GM19193 (cell line): Measurements from ENCODE around the gene MACROD2.

Experiments
- POLR2A ChIP-seq: IDR thresholded peaks from 4 replicates; pipeline ENCODE4 v1.6.1; 2011; ENCODE audit not compliant: insufficient read depth, insufficient read length; ENCODE audit errors: extremely low read depth

MACROD2 gene

GRCh38 chr20:15610787-15611186 is 1615.5 kb downstream of the MACROD2 start:
- no peak for TF ChIP-seq POLR2A

- no peak for TF ChIP-seq POLR2A
These were observed 1616.2 kb downstream of the MACROD2 start for GRCh38 chr20:15611541-15611940.

GRCh38 chr20:15612198-15612597 is 1616.9 kb downstream of the MACROD2 start:
- no peak for TF ChIP-seq POLR2A

GRCh38 chr20:15612769-15613168 is 1617.5 kb downstream of the MACROD2 start:
- no peak for TF ChIP-seq POLR2A

- no peak for TF ChIP-seq POLR2A
These were observed 1618.2 kb downstream of the MACROD2 start for GRCh38 chr20:15613530-15613929.

GRCh38 chr20:15616626-15617025 is 1621.3 kb downstream of the MACROD2 start:
- no peak for TF ChIP-seq POLR2A

GRCh38 chr20:15618110-15618509 is 1622.8 kb downstream of the MACROD2 start:
- no peak for TF ChIP-seq POLR2A

GRCh38 chr20:15618912-15619311 is 1623.6 kb downstream of the MACROD2 start:
- TF ChIP-seq POLR2A: no peak

- TF ChIP-seq POLR2A: no peak
These were observed 1624.0 kb downstream of the MACROD2 start for GRCh38 chr20:15619341-15619740.

GRCh38 chr20:15619816-15620215 is 1624.5 kb downstream of the MACROD2 start:
- TF ChIP-seq POLR2A: no peak

- TF ChIP-seq POLR2A: no peak
These were observed 1627.1 kb downstream of the MACROD2 start for GRCh38 chr20:15622368-15622767.

GRCh38 chr20:15623215-15623614 is 1627.9 kb downstream of the MACROD2 start:
- TF ChIP-seq POLR2A: no peak

- no peak for TF ChIP-seq POLR2A
These were observed 1630.7 kb downstream of the MACROD2 start for GRCh38 chr20:15625981-15626380.

- no peak for TF ChIP-seq POLR2A
These were observed 1631.8 kb downstream of the MACROD2 start for GRCh38 chr20:15627089-15627488.

- no peak for TF ChIP-seq POLR2A
These were observed 1632.2 kb downstream of the MACROD2 start for GRCh38 chr20:15627501-15627903.

GRCh38 chr20:15628851-15629353 is 1633.6 kb downstream of the MACROD2 start:
- no peak for TF ChIP-seq POLR2A

- TF ChIP-seq POLR2A: no peak
These were observed 1635.0 kb downstream of the MACROD2 start for GRCh38 chr20:15630360-15630759.
